HG03460 (cell line): ENCODE data around the gene TUBA1C.
"Not testable (repeated sequence)": the region's sequence is repeated elsewhere in the genome, so short reads cannot be mapped to it uniquely, and the experiment has no call there.

ENCODE experiments used
- ATAC-seq: cut with Tn5 transposase; IDR thresholded peaks from one replicate; pipeline ENCODE4 v1.9.1; 2021; ENCODE audit not compliant: unreplicated experiment

TUBA1C gene

DNA sequence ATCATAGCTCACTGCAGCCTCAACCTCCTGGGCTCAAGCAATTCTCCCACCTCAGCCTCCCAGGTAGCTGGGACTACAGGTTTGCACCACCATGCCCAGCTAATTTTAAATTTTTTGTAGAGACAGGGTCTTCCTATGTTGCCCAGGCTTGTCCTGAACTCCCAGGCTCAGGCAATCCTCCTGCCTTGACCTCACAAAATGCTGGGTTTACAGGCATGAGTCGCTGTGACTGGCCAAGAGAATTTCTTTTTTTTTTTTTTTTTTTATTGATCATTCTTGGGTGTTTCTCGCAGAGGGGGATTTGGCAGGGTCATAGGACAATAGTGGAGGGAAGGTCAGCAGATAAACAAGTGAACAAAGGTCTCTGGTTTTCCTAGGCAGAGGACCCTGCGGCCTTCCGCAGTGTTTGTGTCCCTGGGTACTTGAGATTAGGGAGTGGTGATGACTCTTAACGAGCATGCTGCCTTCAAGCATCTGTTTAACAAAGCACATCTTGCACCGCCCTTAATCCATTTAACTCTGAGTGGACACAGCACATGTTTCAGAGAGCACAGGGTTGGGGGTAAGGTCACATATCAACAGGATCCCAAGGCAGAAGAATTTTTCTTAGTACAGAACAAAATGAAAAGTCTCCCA lies 18.0 kb downstream of the TUBA1C start:
- ATAC-seq, result not testable (repeated sequence)

DNA sequence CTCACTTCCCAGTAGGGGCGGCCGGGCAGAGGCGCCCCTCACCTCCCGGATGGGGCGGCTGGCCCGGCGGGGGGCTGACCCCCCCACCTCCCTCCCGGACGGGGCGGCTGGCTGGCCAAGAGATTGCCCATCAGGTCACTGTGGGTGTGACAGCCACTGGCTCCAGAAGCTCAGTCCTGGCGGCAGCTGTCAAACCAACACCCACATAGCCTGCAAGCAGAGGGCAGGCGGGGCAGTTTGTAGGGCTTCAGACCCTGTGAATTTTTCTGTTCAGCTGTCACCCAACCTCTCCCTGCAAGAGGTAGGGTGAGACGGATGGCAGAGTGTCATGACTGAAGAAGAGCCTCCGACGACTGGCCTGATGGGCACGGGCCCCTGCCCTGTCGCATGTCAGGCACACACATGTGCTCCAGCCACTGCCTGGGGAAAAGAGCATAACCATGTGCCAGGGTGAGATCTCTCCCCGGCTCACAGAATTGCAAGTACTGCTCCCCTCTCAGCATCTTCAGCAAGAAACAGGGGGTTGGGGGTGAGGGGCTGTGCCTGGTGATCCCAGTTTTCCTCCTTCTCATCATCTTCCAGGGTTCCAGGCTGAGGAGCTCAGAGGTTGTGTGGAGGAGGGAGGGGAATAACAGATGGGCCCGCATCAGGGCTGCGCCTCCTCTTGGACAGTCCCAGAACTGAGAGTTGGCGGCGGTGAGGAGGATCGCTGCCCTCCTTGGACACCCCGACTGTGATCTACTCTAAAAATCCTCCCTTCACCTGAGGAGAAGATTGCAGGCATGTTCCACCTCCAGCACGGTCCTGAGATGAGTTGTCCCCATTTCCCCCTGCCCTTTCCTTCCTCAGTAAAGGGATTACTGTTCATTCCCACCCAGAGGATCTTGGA lies 18.9 kb downstream of the TUBA1C start:
- ATAC-seq, result no peak

DNA sequence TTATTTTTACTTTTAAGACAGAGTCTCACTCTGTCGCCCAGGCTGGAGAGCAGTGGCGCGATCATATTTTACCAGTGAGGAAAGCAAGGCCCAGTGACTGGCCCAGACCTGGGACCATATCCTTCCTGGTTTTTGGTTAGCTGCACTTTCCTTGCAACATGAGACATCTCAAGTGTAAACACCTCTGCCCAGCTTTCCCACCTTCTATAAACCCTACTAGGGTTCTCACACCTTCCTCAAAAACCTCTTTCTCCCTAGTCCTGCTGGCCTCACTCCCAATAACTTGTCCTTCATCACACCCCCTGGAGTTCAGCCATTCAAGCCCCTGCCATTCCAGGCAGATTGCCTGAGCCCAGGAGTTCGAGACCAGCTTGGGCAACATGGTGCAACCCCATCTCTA lies 19.8 kb downstream of the TUBA1C start:
- ATAC-seq, result no peak

DNA sequence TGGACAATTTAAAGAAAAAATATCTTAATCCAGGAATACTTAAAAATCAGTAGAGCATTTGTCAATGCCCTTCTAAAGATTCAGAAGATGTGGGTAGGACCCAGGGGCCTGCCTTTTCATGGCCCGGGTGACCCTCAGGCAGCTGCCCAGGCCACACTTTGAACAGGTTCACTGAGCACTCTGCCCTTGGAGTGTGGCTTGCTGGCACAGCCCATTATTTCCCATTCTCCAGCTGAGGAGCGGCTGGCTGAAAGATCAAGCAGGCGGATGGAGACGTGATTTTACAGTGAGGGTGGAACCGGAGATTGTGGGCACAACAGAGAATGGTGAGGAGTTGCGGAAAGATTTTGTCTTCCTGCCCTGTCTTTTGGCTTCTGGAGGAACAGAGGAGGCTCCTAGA lies 23.0 kb downstream of the TUBA1C start:
- no peak for ATAC-seq

DNA sequence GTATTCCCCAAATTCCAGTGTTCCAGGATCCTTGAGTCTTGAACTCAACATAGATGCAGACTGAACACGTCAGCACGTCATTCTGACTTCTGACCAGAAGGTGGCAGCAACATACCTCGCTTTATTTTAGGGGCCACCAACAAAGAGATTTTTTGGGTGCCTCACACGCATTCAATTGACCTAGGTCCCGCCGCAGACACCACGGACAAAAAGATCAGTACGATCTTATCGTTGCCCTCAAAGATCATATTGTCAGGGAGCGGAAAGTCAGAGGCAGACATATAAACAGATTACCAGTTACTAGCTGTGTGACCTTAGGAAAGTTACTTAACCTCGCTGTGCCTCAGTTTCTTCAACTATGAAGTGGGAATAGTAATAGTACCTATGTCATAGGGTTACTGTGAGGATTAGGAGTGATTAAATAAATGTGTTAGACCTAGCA lies 23.6 kb downstream of the TUBA1C start:
- ATAC-seq, result no peak

DNA sequence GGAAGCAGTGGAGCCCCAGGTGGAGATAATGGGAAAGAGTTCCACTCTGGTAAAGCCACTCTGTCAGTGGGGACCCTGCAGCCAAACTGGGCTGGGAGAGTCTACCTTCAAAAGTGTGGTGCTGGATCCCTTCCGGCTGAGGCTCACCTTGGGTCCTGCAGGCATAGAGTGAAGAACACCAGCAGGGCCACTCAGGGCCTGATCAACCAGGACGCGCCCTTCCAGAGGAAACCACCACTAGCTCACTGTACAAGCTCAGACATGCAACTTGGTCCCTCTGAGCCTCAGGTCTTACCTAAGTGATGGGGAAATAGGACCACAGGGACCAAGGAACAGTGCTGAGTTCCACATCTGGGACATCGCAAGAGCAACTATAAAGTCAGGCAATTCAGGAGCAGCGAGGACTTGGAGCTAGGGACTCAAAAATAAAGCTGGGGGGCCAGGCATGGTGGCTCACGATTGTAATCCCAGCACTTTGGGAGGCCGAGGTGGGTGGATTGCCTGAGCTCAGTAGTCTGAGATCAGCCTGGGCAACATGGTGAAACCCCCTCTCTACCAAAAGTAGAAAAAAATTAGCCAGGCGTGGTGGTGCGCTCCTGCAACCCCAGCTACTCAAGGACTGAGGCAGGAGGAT lies 24.2 kb downstream of the TUBA1C start:
- no peak for ATAC-seq

DNA sequence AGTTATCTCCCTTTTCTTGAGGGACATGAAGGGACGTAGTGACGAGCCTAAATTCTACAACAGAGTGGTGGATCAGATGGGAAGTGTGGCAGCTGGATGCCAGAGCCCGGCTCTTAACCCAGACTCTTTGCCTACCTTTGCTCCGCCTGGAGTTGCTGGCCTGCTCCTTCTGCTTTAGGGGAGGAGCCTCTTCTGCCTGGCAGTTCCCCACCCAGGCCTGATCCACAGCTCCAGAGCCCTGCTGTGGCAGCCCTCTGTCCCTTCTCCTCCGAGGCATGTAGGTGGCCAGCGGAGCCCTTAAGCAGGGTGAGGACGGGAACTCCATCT lies 27.8 kb downstream of the TUBA1C start:
- ATAC-seq, result no peak

DNA sequence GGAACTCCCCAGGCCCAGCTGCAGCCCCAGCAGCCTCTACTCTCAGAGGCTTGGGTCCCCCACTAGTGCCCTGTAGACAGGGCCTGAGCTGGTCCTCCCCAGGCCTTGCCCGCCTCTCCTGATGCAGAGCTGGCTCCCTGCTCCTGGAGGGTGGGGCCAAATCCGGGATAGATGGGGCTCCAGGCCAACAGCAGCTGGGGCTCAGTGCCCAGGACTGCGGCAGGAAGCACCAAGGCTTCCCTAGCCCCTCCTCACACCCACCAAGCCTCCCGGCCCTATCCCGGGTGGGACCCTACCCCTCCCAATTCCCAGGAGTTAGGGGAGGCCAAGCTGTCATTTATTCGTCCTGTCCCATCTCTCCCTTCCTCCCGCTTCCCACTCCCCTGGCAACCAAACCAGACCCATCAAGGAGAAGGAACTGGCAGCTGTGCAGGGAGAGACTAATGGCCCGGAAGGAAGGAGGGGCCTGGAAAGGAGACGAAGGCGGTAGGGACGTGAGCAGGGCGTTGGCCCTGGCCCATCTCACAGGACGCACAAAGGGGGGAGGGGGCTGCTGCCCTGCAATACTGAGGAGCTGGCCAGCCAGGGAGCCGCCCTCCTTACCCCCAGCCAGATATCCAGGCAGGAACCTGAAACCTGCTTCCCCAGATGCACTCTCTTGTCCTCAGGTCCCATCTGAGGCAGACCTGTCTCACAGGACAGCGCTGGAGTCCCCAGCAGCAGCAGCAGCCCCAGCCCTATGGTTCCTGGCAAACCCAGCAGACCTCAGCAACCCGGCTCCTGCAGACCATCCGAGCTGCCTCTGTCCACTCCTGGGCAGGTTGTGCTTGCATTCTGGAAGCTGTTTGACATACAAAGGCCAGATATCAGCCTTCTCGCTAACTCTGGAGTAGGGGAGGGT lies 28.4 kb downstream of the TUBA1C start:
- ATAC-seq, result no peak

DNA sequence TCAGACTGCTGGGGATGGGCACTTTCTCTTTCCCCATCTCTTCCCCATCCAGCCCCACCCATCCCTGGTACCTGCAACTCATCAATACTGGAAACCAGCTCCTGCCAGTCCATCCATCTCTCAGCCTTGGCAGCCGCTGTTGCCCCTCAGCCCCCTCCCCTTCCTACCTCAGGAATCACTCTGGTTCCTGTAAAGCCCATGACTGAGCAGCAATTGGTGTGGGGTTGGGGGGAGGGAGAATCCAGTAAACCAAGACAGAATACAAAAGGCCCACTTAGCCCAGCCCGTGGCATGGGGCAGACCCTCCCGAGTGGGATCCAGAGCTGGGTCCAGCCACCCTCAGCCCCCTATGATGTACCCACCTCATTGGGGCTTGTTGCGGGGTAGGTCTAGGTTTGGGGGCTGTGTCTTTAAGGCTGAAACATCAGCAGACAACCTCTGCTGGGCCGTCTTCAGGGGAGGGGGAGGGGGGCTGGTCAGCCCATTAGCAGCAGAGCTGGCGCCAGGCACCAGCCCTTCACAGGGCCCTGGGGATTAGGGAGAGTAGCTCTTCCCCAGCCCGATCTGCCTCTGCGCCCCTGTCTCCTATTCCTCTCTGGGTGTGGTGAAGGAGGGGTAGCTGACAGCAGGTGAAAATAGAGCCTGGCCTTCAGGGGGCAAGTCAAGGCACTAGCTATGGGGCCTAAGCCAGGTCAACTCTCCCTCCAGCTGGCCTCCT lies 29.4 kb downstream of the TUBA1C start:
- no peak for ATAC-seq

DNA sequence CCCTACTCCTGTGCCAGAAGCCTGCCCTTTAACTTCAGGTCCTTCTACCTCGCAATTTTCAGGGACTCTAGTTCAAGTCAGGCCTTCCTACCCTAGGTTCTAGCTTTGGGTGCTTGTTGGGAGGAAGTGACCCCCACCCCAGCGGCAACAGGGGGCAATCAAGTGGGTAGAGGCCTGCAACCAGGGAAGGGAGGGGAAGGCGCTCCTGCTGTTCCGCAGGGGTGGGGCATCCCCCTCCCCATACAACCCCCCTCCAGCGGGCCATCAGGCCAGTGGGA lies 29.9 kb downstream of the TUBA1C start:
- no peak for ATAC-seq

DNA sequence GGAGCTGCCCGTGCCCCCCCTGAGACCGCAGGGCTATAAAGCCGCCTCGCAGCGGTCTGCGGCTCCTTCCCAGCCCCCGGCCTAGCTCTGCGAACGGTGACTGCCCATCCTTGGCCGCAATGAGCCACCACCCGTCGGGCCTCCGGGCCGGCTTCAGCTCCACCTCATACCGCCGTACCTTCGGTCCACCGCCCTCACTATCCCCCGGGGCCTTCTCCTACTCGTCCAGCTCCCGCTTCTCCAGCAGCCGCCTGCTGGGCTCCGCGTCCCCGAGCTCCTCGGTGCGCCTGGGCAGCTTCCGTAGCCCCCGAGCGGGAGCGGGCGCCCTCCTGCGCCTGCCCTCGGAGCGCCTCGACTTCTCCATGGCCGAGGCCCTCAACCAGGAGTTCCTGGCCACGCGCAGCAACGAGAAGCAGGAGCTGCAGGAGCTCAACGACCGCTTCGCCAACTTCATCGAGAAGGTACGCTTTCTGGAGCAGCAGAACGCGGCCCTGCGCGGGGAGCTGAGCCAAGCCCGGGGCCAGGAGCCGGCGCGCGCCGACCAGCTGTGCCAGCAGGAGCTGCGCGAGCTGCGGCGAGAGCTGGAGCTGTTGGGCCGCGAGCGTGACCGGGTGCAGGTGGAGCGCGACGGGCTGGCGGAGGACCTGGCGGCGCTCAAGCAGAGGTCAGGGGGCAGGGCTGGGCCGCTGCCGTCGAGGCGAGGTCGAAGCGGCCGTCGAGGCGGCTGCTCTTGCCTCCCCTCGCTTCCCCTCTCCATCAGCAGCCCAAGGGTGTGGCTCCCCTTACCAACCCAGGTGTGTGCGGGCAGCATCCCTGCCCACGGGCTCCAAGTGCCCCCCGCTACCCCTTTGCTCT lies 30.4 kb downstream of the TUBA1C start, which contains the start of gene PRPH:
PRPH (plus strand) TSS at position 66 of the 855 bp plus-strand sequence; CDS start at position 120, 54 bp downstream.
- no peak for ATAC-seq

DNA sequence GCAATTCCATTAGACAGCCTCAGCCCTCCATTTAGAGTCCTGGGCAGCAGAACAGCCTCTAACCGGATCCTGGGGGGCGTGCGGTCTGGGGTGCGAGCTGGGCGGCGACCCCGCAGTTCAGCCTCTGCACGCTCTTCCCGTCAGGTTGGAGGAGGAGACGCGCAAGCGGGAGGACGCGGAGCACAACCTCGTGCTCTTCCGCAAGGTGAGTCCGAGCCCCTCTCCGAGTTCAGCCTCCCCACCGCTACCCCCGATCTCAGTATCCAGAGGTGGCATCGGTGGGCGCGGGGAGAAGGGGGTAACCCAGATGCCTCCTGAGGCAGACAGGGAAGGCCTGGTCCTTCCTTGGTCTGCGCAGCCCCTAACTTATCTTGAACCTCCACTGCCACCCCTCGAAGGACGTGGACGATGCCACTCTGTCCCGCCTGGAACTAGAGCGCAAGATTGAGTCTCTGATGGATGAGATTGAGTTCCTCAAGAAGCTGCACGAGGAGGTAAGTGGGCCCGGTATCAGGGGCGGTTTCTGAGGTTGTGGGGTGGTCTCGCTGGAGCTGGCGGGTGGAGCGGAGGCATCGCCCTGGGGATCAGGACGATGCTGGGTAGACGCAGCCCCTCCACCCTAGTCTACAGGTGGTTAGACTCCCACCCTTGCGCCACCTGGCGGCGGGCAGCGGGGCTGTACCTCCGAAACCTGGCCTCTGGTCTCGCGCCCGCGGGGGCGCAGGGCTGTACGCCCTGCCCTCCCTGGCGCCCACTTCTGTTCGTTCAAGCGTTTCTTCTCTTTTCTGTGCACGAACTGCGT lies 31.4 kb downstream of the TUBA1C start:
- ATAC-seq, result no peak

DNA sequence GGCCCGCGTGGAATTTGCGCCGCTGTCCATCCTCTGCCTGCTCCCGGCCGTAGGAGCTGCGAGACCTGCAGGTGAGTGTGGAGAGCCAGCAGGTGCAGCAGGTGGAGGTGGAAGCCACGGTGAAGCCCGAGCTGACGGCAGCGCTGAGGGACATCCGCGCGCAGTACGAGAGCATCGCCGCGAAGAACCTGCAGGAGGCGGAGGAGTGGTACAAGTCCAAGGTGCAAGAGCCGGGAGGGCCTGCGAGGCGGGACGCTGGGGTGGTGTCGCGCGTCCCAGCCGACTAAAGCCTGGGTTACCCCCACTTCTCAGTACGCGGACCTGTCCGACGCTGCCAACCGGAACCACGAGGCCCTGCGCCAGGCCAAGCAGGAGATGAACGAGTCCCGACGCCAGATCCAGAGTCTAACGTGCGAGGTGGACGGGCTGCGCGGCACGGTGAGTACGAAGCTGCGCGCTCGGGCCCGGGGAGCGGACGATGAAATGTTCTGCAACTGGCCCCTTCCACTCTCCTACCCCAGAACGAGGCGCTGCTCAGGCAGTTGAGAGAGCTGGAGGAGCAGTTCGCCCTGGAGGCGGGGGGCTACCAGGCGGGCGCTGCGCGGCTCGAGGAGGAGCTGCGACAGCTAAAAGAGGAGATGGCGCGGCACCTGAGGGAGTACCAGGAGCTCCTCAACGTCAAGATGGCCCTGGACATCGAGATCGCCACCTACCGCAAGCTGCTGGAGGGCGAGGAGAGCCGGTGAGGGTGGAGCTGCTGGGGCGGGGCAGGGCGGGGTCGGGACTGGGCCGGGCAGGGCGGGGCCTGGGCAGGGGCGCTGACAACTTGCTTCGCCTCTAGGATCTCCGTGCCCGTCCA lies 32.2 kb downstream of the TUBA1C start:
- no peak for ATAC-seq

DNA sequence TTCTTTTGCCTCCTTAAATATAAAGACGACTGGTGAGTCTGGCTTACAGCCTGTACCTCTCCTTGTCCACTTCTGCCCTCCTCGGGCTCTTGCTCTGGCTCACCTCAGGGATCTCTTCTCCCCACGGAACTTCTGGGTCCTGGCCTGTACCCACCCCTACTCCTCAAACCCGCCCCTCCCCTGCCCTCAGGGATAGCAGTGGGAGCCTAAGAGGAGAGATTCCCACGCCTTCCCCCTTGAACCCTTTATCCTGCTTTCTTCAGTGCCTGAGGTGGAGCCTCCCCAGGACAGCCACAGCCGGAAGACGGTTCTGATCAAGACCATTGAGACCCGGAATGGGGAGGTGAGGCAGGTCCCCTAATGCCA lies 32.8 kb downstream of the TUBA1C start:
- no peak for ATAC-seq

DNA sequence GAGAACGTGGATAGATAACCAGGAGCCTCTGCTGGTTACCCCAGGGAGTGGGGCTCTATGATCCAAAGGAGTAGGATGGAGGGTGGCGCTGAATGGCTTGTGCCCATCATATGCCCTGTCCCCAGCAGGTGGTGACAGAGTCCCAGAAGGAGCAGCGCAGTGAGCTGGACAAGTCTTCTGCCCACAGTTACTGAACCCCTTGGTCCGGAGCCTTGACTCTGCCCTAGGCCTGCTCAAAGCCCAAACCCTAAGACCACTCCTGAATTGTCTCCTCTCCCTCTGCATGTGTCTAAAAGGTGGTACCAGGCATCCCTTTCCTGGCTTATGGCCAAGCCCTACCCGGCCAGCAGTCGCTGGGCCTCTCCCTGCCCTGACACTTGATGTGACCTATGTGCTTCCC lies 33.3 kb downstream of the TUBA1C start:
- ATAC-seq, result no peak

DNA sequence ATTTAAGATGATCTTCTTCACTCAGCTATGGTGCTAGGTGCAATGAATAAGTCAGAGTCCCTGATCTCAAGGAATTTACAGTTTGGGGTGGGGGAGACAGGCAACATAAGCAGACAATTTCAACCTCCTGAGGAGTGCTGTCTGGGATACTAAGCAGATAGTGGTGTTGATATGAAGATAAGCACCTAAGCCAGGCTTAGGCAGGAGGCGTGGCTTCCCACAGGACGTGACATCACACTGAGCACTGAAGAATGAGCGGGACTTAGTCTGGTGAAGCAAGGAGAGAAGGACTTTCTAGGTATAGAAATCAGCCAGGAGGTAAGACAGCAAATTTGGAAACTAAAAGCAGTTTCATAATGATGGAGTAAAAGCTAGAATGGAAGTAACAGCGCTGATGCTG lies 36.9 kb downstream of the TUBA1C start:
- no peak for ATAC-seq

DNA sequence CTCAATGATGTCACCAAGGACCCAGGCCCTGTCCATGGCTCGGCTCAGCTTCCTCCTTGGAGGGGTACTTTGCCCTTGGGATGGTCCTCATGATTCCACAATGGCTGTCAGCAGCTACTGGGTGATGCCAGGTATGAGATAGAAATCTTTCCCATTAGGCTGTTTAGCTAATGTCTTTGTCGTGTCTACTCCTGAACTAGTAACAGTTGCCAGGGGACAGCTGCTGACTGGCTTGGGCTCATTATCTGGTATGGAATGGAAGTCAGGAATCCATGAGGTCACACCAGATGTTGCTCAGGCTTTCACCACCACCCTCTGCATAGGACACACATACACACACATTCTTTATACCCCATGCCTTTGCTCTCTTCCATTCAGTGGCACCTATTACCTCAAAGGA lies 39.3 kb downstream of the TUBA1C start:
- no peak for ATAC-seq
